Measurements from ENCODE around the gene IL15RA. TPM values are rescaled to one million over a fixed set of nuclear protein-coding genes. Genes with fewer than 3 reads are reported as not detected.
A peak's percentile ranks its signal among the peaks of the same experiment; 100 is the strongest.

Gene IL15RA
- total RNA-seq, 2 donors from 2014 or later, result 9.6 to 30.5 TPM

- no peak for TF ChIP-seq CTCF (IDR thresholded peaks at IDR 0.05)
- Histone ChIP-seq H3K36me3 (no peaks in the 10 kb centered on the region), H3K27me3 (no peaks in the 10 kb centered on the region), H3K4me3 (peak overlapping the region; percentile 6 to 40), H3K4me1 (peaks cover 0 to 51% of the 10 kb centered on the region in 2 donors), H3K27ac (peak overlapping the region; percentile 85 to 87), H3K9me3 (no peaks in the 10 kb centered on the region)
- peak; percentile 96 for DNase-seq (ENCODE audit: low spot score)
Observed at GRCh38 chr10:5944389-5945189, 32.8 kb downstream of the IL15RA start.

GRCh38 chr10:5943536-5943935 lies 33.8 kb downstream of the IL15RA start:
- H3K4me1 ChIP-seq, result peaks cover 0 to 50% of the 10 kb centered on the region in 2 donors
- no peaks in the 10 kb centered on the region for H3K9me3 ChIP-seq
- peaks cover 2% of the 10 kb centered on the region for H3K36me3 ChIP-seq
- no peak for TF ChIP-seq CTCF (IDR thresholded peaks at IDR 0.05)
- peak overlapping the region; percentile 85 to 87 for H3K27ac ChIP-seq
- H3K4me3 ChIP-seq, result peak overlapping the region in 1 of 2 donors; percentile 10
- peak; percentile 71 for DNase-seq (ENCODE audit: low spot score)
- H3K27me3 ChIP-seq, result no peaks in the 10 kb centered on the region

- peaks cover 12% of the 10 kb centered on the region for H3K36me3 ChIP-seq
- H3K4me3 ChIP-seq, result no peak overlapping the region
- TF ChIP-seq CTCF (IDR thresholded peaks at IDR 0.05), result no peak
- H3K4me1 ChIP-seq, result peaks cover 0 to 50% of the 10 kb centered on the region in 2 donors
- peak; percentile 80 for DNase-seq (ENCODE audit: low spot score)
- H3K27ac ChIP-seq, result peak overlapping the region; percentile 85 to 87
- H3K9me3 ChIP-seq, result no peaks in the 10 kb centered on the region
- H3K27me3 ChIP-seq, result no peaks in the 10 kb centered on the region
Observed at GRCh38 chr10:5942474-5942873, 34.9 kb downstream of the IL15RA start.

- H3K4me1 ChIP-seq, result peaks cover 0 to 50% of the 10 kb centered on the region in 2 donors
- H3K27me3 ChIP-seq, result no peaks in the 10 kb centered on the region
- no peak for TF ChIP-seq CTCF (IDR thresholded peaks at IDR 0.05)
- no peak overlapping the region for H3K4me3 ChIP-seq
- H3K36me3 ChIP-seq, result peaks cover 17% of the 10 kb centered on the region
- H3K27ac ChIP-seq, result peak overlapping the region; percentile 85 to 87
- DNase-seq (ENCODE audit: low spot score), result no peak
- no peaks in the 10 kb centered on the region for H3K9me3 ChIP-seq
Observed at GRCh38 chr10:5942001-5942400, 35.3 kb downstream of the IL15RA start.

- H3K27ac ChIP-seq, result peak overlapping the region; percentile 85 to 87
- H3K4me1 ChIP-seq, result peaks cover 0 to 46% of the 10 kb centered on the region in 2 donors
- H3K27me3 ChIP-seq, result no peaks in the 10 kb centered on the region
- H3K36me3 ChIP-seq, result peaks cover 21% of the 10 kb centered on the region
- no peak for TF ChIP-seq CTCF (IDR thresholded peaks at IDR 0.05)
- no peak overlapping the region for H3K4me3 ChIP-seq
- DNase-seq (ENCODE audit: low spot score), result no peak
- H3K9me3 ChIP-seq, result no peaks in the 10 kb centered on the region
Observed at GRCh38 chr10:5941579-5941978, 35.8 kb downstream of the IL15RA start.
